HUES6 (cell line): ENCODE results near the gene PIEZO2.
"Not testable (repeated sequence)": the region's sequence is repeated elsewhere in the genome, so short reads cannot be mapped to it uniquely, and the experiment has no call there.

Experiments
- H3K27ac ChIP-seq: 2 replicates; pipeline ENCODE4 v1.7.0; 2013; ENCODE audit warnings: low read depth, mild to moderate bottlenecking, low read length, inconsistent platforms
- H3K27me3 ChIP-seq: 2 replicates; pipeline ENCODE4 v1.6.1; 2013; ENCODE audit warnings: low read length; ENCODE audit not compliant: control insufficient read depth, insufficient read depth
- H3K36me3 ChIP-seq: 2 replicates; pipeline ENCODE4 v1.6.1; 2013; ENCODE audit warnings: low read length; ENCODE audit not compliant: control insufficient read depth, insufficient read depth
- H3K4me1 ChIP-seq: 2 replicates; pipeline ENCODE4 v1.6.1; 2013; ENCODE audit warnings: low read length; ENCODE audit not compliant: control insufficient read depth, insufficient read depth
- H3K4me3 ChIP-seq: 2 replicates; pipeline ENCODE4 v1.5.1; 2013; ENCODE audit warnings: low read depth, low read length
- H3K9ac ChIP-seq: one replicate; pipeline ENCODE4 v1.6.1; 2013; ENCODE audit warnings: mild to moderate bottlenecking, low read length
- H3K9me3 ChIP-seq: 2 replicates; pipeline ENCODE4 v1.6.1; 2013; ENCODE audit warnings: low read depth, low read length; ENCODE audit not compliant: control insufficient read depth, insufficient read depth

Gene PIEZO2

DNA sequence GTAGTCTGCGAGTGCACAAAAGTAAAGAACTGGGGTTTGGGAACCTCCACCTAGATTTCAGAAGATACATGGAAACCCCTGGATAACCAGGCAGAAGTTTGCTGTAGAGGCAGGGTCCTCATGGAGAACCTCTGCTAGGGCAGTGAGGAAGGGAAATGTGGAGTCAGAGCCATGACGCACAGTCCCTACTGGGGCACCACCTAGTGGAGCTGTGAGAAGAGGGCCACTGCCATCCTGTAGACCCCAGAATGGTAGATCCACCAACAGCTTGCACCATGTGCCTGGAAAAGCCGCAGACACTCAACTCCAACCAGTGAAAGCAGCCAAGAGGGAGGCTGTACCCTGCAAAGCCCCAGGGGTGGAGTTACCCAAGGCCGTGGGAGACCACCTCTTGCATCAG lies 206.4 kb downstream of the PIEZO2 start:
- Histone ChIP-seq H3K36me3 (no peaks in the 10 kb centered on the region; the same call in 1 of the 2 replicates), H3K9ac (no peak overlapping the region), H3K27ac (no peak overlapping the region), H3K9me3 (peaks cover 21% of the 10 kb centered on the region), H3K4me3 (no peak overlapping the region), H3K4me1 (no peaks in the 10 kb centered on the region), H3K27me3 (no peaks in the 10 kb centered on the region)

GRCh38 chr18:10939822-10940221 lies 209.5 kb downstream of the PIEZO2 start:
- Histone ChIP-seq H3K36me3 (no peaks in the 10 kb centered on the region), H3K4me1 (no peaks in the 10 kb centered on the region; the same call in 1 of the 2 replicates), H3K9ac (no peak overlapping the region), H3K27ac (no peak overlapping the region), H3K27me3 (no peaks in the 10 kb centered on the region), H3K9me3 (peaks cover 5% of the 10 kb centered on the region), H3K4me3 (no peak overlapping the region)

DNA sequence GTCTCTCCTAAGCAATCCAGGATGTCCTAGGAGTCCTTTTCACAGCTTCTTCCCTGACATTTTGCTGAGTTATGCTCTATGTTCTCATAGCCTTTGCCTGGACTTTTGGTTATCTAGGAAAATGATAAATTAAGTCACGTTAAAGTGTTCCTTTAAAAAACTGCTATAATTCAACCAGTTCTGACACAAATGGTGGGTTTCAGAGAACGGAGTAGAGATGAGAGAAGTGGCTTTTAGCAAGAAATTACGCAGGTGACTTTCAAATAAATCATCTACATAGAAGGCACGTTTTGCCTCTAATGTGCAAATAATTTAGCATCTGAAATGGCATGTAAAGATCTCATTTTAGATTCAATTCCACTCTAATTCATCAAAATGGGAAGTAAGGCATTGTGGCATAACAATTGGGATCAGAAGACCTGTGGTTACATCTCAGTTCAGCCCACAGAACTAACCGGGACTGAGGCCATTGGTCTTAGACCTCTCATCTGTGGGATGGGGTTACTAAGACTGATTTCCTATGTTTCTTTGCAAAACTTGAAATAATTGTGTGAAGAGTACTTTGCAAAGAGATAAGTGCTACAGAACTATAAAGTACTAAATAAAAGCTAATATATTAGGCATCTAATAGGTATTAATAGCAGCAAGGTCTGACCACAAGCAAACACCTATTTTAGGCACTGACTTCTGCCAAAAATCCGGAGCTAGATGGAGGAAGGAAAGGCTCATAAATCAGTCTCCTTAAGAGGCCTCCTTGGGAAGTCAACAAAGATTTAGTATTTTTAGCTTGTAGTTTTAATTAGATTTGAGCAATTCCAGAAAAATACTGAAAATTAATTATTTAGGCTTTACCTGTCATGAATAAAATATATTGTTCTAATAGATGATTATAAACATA lies 211.4 kb downstream of the PIEZO2 start:
- Histone ChIP-seq H3K9ac (no peak overlapping the region), H3K27me3 (no peaks in the 10 kb centered on the region), H3K36me3 (no peaks in the 10 kb centered on the region), H3K27ac (no peak overlapping the region), H3K4me1 (no peaks in the 10 kb centered on the region; the same call in 1 of the 2 replicates), H3K4me3 (no peak overlapping the region), H3K9me3 (0 out of 2 replicates have a peak, but pooled peaks cover 3% of the 10 kb centered on the region)

DNA sequence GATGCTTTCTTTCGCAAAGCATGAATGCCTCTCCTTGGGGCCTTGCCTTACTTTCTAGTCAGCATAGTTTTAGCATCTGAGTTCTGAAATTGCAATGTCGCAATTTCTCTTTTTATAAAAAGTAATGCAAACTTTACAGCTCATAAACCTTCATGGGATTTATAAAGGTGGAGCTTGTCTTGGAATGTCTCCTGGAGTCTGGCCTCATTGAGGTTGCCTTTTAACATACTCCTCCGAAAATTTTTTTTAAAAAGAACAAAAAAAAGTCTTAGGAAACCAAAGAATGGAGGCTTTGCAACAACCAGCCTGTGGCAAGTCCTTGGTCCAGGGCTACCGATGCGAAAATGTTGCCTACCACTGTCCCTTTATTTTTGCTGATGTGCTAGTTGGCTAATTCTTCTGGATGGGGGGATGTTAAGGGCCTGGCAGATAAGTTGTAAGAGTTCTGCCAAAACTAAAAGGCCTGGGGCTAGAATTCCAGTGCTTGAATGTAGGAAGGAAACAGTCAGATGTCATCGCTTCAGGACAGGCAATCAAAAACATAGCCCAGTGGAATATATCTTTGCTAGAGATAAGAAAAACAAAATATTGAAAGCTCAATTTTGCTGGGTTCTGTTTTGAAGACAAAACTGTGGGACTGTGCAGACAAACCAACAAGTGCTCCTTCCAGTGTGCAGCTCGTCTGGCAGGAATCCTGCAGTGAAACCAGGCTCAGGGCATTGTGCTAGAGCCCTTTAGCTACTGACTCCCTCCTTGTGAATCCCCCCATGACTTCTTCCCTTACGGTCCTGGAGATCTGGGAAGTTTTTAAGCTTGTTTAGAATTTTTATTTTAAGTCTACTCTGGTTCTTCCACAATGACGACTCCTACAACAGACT lies 213.0 kb downstream of the PIEZO2 start:
- no peak overlapping the region for H3K27ac ChIP-seq
- no peaks in the 10 kb centered on the region for H3K36me3 ChIP-seq
- no peaks in the 10 kb centered on the region; the same call in 1 of the 2 replicates for H3K4me1 ChIP-seq
- no peaks in the 10 kb centered on the region for H3K27me3 ChIP-seq
- H3K9me3 ChIP-seq, result no peaks in the 10 kb centered on the region
- H3K9ac ChIP-seq, result no peak overlapping the region
- no peak overlapping the region for H3K4me3 ChIP-seq

- no peak overlapping the region for H3K27ac ChIP-seq
- H3K27me3 ChIP-seq, result no peaks in the 10 kb centered on the region
- no peaks in the 10 kb centered on the region for H3K9me3 ChIP-seq
These were observed 213.8 kb downstream of the PIEZO2 start for GRCh38 chr18:10935588-10935987.

DNA sequence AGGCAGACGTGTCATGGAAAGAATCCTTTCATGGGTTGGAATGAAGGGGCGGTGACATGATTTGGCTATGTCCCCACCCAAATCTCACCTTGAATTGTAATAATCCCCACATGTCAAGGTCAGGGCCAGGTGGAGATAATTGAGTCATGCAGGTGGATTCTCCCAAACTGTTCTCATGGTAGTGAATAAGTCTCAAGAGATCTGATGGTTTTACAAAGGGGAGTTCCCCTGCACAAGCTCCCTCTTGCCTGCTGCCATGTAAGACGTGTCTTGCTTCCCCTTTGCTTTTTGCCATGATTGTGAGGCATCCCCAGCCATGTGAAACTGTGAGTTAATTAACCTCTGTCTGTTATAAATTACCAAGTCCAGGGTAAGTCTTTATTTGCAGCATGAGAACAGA lies 215.7 kb downstream of the PIEZO2 start:
- not testable (repeated sequence) for H3K4me3 ChIP-seq, H3K27ac ChIP-seq, H3K36me3 ChIP-seq, H3K9ac ChIP-seq, H3K9me3 ChIP-seq, H3K27me3 ChIP-seq
- peaks cover 20% of the 10 kb centered on the region for H3K4me1 ChIP-seq

More at GRCh38 chr18:10935588-10935987, 213.8 kb downstream of the PIEZO2 start:
- H3K4me1 ChIP-seq, result peaks cover 1% of the 10 kb centered on the region
- no peaks in the 10 kb centered on the region for H3K36me3 ChIP-seq
- no peak overlapping the region for H3K9ac ChIP-seq
- H3K4me3 ChIP-seq, result no peak overlapping the region

DNA sequence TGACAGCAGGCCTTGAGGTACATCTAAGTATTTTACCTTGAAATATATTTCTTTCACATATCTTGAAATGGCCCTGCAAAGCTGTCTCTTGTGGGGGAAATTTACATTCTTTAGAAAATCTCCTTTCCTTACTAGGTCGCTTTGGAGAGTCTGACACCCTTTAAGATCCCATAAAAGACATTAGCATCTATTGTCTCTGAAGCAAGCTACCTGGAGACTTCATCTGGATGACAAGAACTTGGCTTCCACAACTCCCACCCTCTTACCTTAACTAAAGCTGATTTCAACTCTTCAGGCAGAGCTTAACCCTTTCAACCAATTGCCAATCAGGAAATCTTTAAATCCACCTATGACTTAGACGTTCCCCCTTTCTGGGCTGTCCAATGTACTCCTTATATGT lies 219.3 kb downstream of the PIEZO2 start:
- Histone ChIP-seq H3K9me3 (no peaks in the 10 kb centered on the region), H3K9ac (peak overlapping the region; percentile 7), H3K4me1 (peaks cover 46% of the 10 kb centered on the region), H3K27ac (0 out of 2 replicates have a peak overlapping the region, but pooled peaks have one; percentile 5), H3K36me3 (no peaks in the 10 kb centered on the region), H3K27me3 (no peaks in the 10 kb centered on the region), H3K4me3 (no peak overlapping the region)

- no peaks in the 10 kb centered on the region for H3K27me3 ChIP-seq
- no peaks in the 10 kb centered on the region for H3K36me3 ChIP-seq
- no peak overlapping the region for H3K4me3 ChIP-seq
- H3K27ac ChIP-seq, result no peak overlapping the region
- H3K9ac ChIP-seq, result peak overlapping the region; percentile 42
- no peaks in the 10 kb centered on the region for H3K9me3 ChIP-seq
- peaks cover 47% of the 10 kb centered on the region for H3K4me1 ChIP-seq
These were observed 220.5 kb downstream of the PIEZO2 start for GRCh38 chr18:10928772-10929373.

- 0 out of 2 replicates have a peak overlapping the region, but pooled peaks have one; percentile 21 for H3K27ac ChIP-seq
- H3K36me3 ChIP-seq, result no peaks in the 10 kb centered on the region
- no peaks in the 10 kb centered on the region for H3K27me3 ChIP-seq
- no peaks in the 10 kb centered on the region for H3K9me3 ChIP-seq
- H3K9ac ChIP-seq, result no peak overlapping the region
- H3K4me1 ChIP-seq, result peaks cover 54% of the 10 kb centered on the region
- H3K4me3 ChIP-seq, result no peak overlapping the region
These were observed 221.2 kb downstream of the PIEZO2 start for GRCh38 chr18:10928011-10928771.

GRCh38 chr18:10927286-10927992 lies 221.9 kb downstream of the PIEZO2 start:
- no peak overlapping the region for H3K4me3 ChIP-seq
- no peaks in the 10 kb centered on the region for H3K27me3 ChIP-seq
- H3K4me1 ChIP-seq, result peaks cover 54% of the 10 kb centered on the region
- H3K9ac ChIP-seq, result no peak overlapping the region
- H3K9me3 ChIP-seq, result no peaks in the 10 kb centered on the region
- H3K27ac ChIP-seq, result 0 out of 2 replicates have a peak overlapping the region, but pooled peaks have one; percentile 21
- no peaks in the 10 kb centered on the region for H3K36me3 ChIP-seq
